HepG2 (cell line): ENCODE data around the gene EYA2. TPM values are rescaled to one million over a fixed set of nuclear protein-coding genes. Genes with fewer than 3 reads are reported as not detected.

Experiments
- ATAC-seq: fragments of 200-7000 bp; cut with Tn5 transposase; 3 replicates; pipeline ENCODE4 v1.9.1; 2020; ENCODE audit warnings: mild to moderate bottlenecking, moderate library complexity
- BruUV-seq: library from RNA; stranded (reverse); fragments of 400-500 nt; replicated peaks from 2 replicates; lab custom pipeline; 2021; lab: Mats Ljungman, UMichigan
- CTCF ChIA-PET: fragments of 300-600 bp; formaldehyde crosslinking; extraction: SDS; loops from one replicate; lab custom pipeline; 2021; ENCODE audit warnings: low total read pairs, inconsistent platforms, low intra/inter-chr PET ratio; lab: Yijun Ruan, JAX
- POLR2A ChIA-PET: fragments of 350-600 bp; sonication (Branson Sonifier 250); formaldehyde crosslinking; loops from one replicate; lab custom pipeline; 2020; ENCODE audit warnings: antibody characterized with exemption, inconsistent platforms; lab: Yijun Ruan, JAX
- DNase-seq: peaks from one replicate; pipeline ENCODE4 v3.0.0-alpha.2; 2015; ENCODE audit warnings: low spot score
- FAIRE-seq: peaks from 3 replicates; lab custom pipeline; 2011; peaks lifted over from hg19 to GRCh38; lab: Jason Lieb, UNC
- H2AFZ ChIP-seq: one replicate; pipeline ENCODE4 v1.6.1; 2011; ENCODE audit warnings: low read length, inconsistent platforms
- H3K27ac ChIP-seq: fragments of 300-600 bp; 3 replicates; pipeline ENCODE4 v1.8.0; 2011; ENCODE audit warnings: mixed run types, mild to moderate bottlenecking, mixed read lengths, low read length, inconsistent platforms; ENCODE audit not compliant: insufficient read depth; ENCODE audit errors: extremely low read length
- H3K27me3 ChIP-seq, 2 experiments: fragments of 200-600 bp in 1 of 2; 2 replicates in 1 of 2; 3 replicates in 1 of 2; pipeline versions ENCODE4 v1.6.0 to v1.8.0; 2011; ENCODE audit warnings: low read length in 2 of 2, mild to moderate bottlenecking in 2 of 2, moderate library complexity in 2 of 2, inconsistent platforms in 1 of 2; ENCODE audit not compliant: insufficient read depth in 2 of 2, control insufficient read depth in 1 of 2
- H3K36me3 ChIP-seq, 2 experiments: fragments of 200-600 bp in 1 of 2; replicated peaks in 1 of 2; 2 replicates in 1 of 2; 3 replicates in 1 of 2; pipeline versions ENCODE4 v1.5.1 to v1.8.0; 2011; ENCODE audit warnings: low read length in 2 of 2, inconsistent platforms in 1 of 2; ENCODE audit not compliant: insufficient read depth in 2 of 2, control insufficient read depth in 1 of 2
- H3K4me1 ChIP-seq: 2 replicates; pipeline ENCODE4 v1.5.1; 2012; ENCODE audit warnings: low read length, inconsistent platforms; ENCODE audit not compliant: insufficient read depth
- H3K4me2 ChIP-seq: 2 replicates; pipeline ENCODE4 v1.6.0; 2011; ENCODE audit warnings: low read depth, low read length, inconsistent platforms
- H3K4me3 ChIP-seq, 3 experiments: fragments of 200-600 bp in 1 of 3; sonication (generic), shearing (Covaris generic) in 1 of 3; replicated peaks in 1 of 3; 2 replicates each; pipeline ENCODE4 v1.5.1; 2011 to 2016; ENCODE audit warnings: low read length in 3 of 3, inconsistent platforms in 2 of 3, low read depth in 2 of 3, mild to moderate bottlenecking in 2 of 3, control low read depth in 1 of 3, mixed read lengths in 1 of 3; ENCODE audit not compliant: insufficient read depth in 1 of 3
- H3K79me2 ChIP-seq: one replicate; pipeline ENCODE4 v1.6.1; 2011; ENCODE audit warnings: low read length, inconsistent platforms; ENCODE audit not compliant: insufficient read depth
- H3K9ac ChIP-seq: 2 replicates; pipeline ENCODE4 v1.6.0; 2011; ENCODE audit warnings: mild to moderate bottlenecking, low read depth, low read length, inconsistent platforms; ENCODE audit not compliant: insufficient read depth
- H3K9me3 ChIP-seq: 2 replicates; pipeline ENCODE4 v1.5.1; 2012; ENCODE audit warnings: mild to moderate bottlenecking, low read length
- H4K20me1 ChIP-seq: 2 replicates; pipeline ENCODE4 v1.6.0; 2011; ENCODE audit warnings: inconsistent platforms, mild to moderate bottlenecking, low read length, moderate library complexity; ENCODE audit not compliant: insufficient read depth
- JDP2 ChIP-seq: sonication (generic); formaldehyde crosslinking; IDR thresholded peaks from 2 replicates; pipeline ENCODE4 v1.8.1; 2022; ENCODE audit warnings: missing genetic modification reagents, borderline replicate concordance
- MAFF ChIP-seq: IDR thresholded peaks from 2 replicates; pipeline ENCODE4 v1.6.1; 2011; ENCODE audit warnings: low read depth, low read length, improper control_type of control experiment
- MAFK ChIP-seq, 2 experiments: IDR thresholded peaks in 1 of 2; conservative IDR thresholded peaks in 1 of 2; 2 replicates each; pipeline ENCODE4 v1.6.1; 2011; ENCODE audit warnings: improper control_type of control experiment in 2 of 2, low read length in 2 of 2
- RELA ChIP-seq: sonication (generic); formaldehyde crosslinking; IDR thresholded peaks from 2 replicates; pipeline ENCODE4 v1.4.0; 2020; ENCODE audit warnings: missing genetic modification reagents
- ZNF484 ChIP-seq: sonication (generic); formaldehyde crosslinking; IDR thresholded peaks from 2 replicates; pipeline ENCODE4 v1.5.1; 2020; ENCODE audit warnings: mild to moderate bottlenecking, low read depth, missing genetic modification reagents, borderline replicate concordance
- WGBS: methylation state at CpG from one replicate; pipeline ENCODE4 v1.1.6; 2017; ENCODE audit warnings: low lambda C conversion rate; 5-methylcytosine and 5-hydroxymethylcytosine counted together
- in situ Hi-C: cut with HindIII; loops from 2 replicates; pipeline ENCODE4 v1.10.0; 2017; ENCODE audit warnings: low pct_unique_long_range_greater_than_20kb; ENCODE audit not compliant: extremely low pct_ligation_motif_present
- intact Hi-C: fragments of 100-400 bp; cut with micrococcal nuclease; formaldehyde crosslinking; loops from one replicate; pipeline ENCODE4 v1.10.0; 2022; ENCODE audit not compliant: unreplicated experiment
- polyA plus RNA-seq, 8 experiments: library from polyadenylated mRNA; depleted of rRNA in 3 of 8; stranded (reverse) in 7 of 8; unstranded in 1 of 8; fragments of >200 nt; fragmentation: Illumina TruSeq in 4 of 8; extraction: Trizol in 4 of 8; gene quantifications; 2 replicates each; pipeline versions ENCODE4 v1.2.1 to v1.2.3, GENCODE V29; 2011 to 2016; ENCODE audit warnings: low read depth in 4 of 8, missing spikeins in 1 of 8, mixed read lengths in 1 of 8; ENCODE audit not compliant: insufficient read depth in 1 of 8
- total RNA-seq, 5 experiments: library from RNA; depleted of rRNA; stranded (reverse); fragments of >200 nt; fragmentation: Illumina TruSeq; extraction: Trizol; gene quantifications; 2 replicates each; pipeline ENCODE4 v1.2.3, GENCODE V29; 2016; ENCODE audit warnings: low read depth in 1 of 5
- TF ChIP-seq, protein P1 (sequence below): sonication (generic); formaldehyde crosslinking; IDR thresholded peaks from 2 replicates; pipeline ENCODE4 v1.4.0; 2020; ENCODE audit warnings: missing genetic modification reagents

Gene EYA2
- total and polyA plus RNA-seq, 2 of the 13 experiments (the other 11 are each of a cell fraction or from before 2014, with no cell fraction given) = not detected

DNA sequence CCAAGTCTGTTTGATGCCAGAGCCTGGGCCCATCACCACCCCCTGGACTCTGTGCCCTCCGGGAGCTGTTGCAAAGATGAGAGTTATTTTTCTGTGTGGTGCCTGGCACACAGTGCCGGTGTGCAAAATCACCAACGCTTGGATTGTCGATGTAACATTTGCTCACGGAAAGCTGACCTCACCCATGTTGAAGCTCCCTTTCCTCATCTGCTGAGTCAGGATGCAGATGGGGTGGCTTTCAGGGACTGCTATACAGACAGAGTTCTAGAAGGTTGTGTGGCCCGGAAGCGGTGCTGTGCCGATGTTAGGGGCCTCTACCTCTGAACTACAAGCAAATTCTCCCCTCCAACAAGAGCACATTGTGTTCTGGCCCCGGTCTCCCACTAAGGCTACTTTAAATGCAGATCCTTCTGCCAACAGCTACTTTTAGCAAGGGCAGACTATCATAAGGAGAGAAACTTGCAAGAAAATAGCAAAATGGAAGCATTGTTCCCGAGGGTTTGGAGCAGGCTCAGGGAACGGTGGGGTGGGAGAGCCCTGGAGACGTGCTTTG lies 34.0 kb downstream of the EYA2 start:
- H3K79me2 ChIP-seq = no peaks in the 10 kb centered on the region
- intact Hi-C loops = no loop called here
- no peak overlapping the region for H3K4me3 ChIP-seq
- ChIA-PET POLR2A (no interaction called here), CTCF (no interaction called here)
- WGBS = 8% methylated on average over 12 of the region's 12 CpGs
- no peaks in the 10 kb centered on the region for H3K4me1 ChIP-seq
- H3K36me3 ChIP-seq = no peaks in the 10 kb centered on the region
- no peak overlapping the region for H3K4me2 ChIP-seq
- TF ChIP-seq MAFK (conservative IDR thresholded peaks at IDR 0.05 in 1 of 2, IDR thresholded peaks at IDR 0.05 in 1 of 2; ENCODE audit: low read length in 2 of 2) (peak; percentile 38 to 54; a peak in 3 of 4 replicates), ZNF484 (CRISPR knock-in tag) (no peak), MAFF (peak; percentile 60)
- TF ChIP-seq, protein P1, sequence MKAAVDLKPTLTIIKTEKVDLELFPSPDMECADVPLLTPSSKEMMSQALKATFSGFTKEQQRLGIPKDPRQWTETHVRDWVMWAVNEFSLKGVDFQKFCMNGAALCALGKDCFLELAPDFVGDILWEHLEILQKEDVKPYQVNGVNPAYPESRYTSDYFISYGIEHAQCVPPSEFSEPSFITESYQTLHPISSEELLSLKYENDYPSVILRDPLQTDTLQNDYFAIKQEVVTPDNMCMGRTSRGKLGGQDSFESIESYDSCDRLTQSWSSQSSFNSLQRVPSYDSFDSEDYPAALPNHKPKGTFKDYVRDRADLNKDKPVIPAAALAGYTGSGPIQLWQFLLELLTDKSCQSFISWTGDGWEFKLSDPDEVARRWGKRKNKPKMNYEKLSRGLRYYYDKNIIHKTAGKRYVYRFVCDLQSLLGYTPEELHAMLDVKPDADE (CRISPR knock-in tag) = no peak
- no peak overlapping the region for H3K27ac ChIP-seq
- no peak for ATAC-seq
- in situ Hi-C loops = no loop called here
- H3K9me3 ChIP-seq = no peaks in the 10 kb centered on the region
- FAIRE-seq = no peak
- H3K27me3 ChIP-seq = peaks cover 1 to 55% of the 10 kb centered on the region in 2 experiments; a peak in 3 of 5 replicates
- no TSS peak for BruUV-seq
- H4K20me1 ChIP-seq = no peaks in the 10 kb centered on the region
- no peak overlapping the region for H3K9ac ChIP-seq
- no peak for DNase-seq
- H2AFZ ChIP-seq = no peak overlapping the region

DNA sequence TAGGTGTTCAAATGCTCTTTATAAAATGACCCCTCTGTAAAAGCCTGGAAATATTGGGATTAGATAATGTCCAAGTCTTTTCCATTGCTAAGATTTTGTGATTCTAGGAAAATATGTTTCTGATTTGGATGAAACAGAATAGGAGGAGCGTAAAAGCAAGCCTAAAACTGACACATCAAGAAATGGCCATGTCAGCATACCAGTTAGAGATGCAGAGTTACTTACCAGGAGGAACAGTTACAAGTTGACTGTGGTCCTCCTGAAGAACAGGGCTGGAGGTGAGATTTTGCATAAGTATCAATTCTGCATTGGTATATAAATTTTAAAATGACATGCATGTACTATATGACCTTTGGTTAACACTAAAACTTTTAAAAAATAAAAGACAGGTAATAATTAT lies 35.3 kb downstream of the EYA2 start:
- Histone ChIP-seq H3K27me3 (peaks cover 1 to 52% of the 10 kb centered on the region in 2 experiments; a peak in 3 of 5 replicates), H4K20me1 (no peaks in the 10 kb centered on the region), H3K9me3 (no peaks in the 10 kb centered on the region), H3K36me3 (no peaks in the 10 kb centered on the region), H3K4me3 (no peak overlapping the region), H3K4me2 (no peak overlapping the region), H2AFZ (no peak overlapping the region), H3K27ac (no peak overlapping the region), H3K79me2 (no peaks in the 10 kb centered on the region), H3K9ac (no peak overlapping the region), H3K4me1 (no peaks in the 10 kb centered on the region)
- intact Hi-C loops = no loop called here
- ATAC-seq (no peak), FAIRE-seq (peak; percentile 15), DNase-seq (no peak)
- TF ChIP-seq RELA (CRISPR knock-in tag) (no peak), MAFF (peak; percentile 64), JDP2 (CRISPR knock-in tag) (no peak), MAFK (conservative IDR thresholded peaks at IDR 0.05 in 1 of 2, IDR thresholded peaks at IDR 0.05 in 1 of 2; ENCODE audit: low read length in 2 of 2) (peak; percentile 65 to 75; a peak in 3 of 4 replicates)
- POLR2A ChIA-PET = no interaction called here
- BruUV-seq = no TSS peak
- 4% methylated on average over 1 of the region's 1 CpG for WGBS
- in situ Hi-C loops = no loop called here
- CTCF ChIA-PET = no interaction called here
